HUES48 (cell line): Measurements from ENCODE around the gene MTMR4.
"Not testable (repeated sequence)": the region's sequence is repeated elsewhere in the genome, so short reads cannot be mapped to it uniquely, and the experiment has no call there.

Experiments used
- H3K27ac ChIP-seq: one replicate; pipeline ENCODE4 v1.7.0; 2013; ENCODE audit warnings: low read depth, low read length, inconsistent platforms
- H3K27me3 ChIP-seq: 2 replicates; pipeline ENCODE4 v1.6.1; 2013; ENCODE audit warnings: mild to moderate bottlenecking, low read length; ENCODE audit not compliant: control insufficient read depth, insufficient read depth
- H3K36me3 ChIP-seq: 2 replicates; pipeline ENCODE4 v1.6.1; 2013; ENCODE audit warnings: low read length; ENCODE audit not compliant: control insufficient read depth, insufficient read depth
- H3K4me1 ChIP-seq: 2 replicates; pipeline ENCODE4 v1.6.1; 2013; ENCODE audit warnings: mild to moderate bottlenecking, low read length; ENCODE audit not compliant: control insufficient read depth, insufficient read depth
- H3K4me3 ChIP-seq: 2 replicates; pipeline ENCODE4 v1.5.1; 2013; ENCODE audit warnings: mild to moderate bottlenecking, low read depth, low read length
- H3K9ac ChIP-seq: 2 replicates; pipeline ENCODE4 v1.6.1; 2013; ENCODE audit warnings: mild to moderate bottlenecking, low read depth, low read length, moderate library complexity
- H3K9me3 ChIP-seq: 2 replicates; pipeline ENCODE4 v1.6.1; 2013; ENCODE audit warnings: low read length; ENCODE audit not compliant: control insufficient read depth, insufficient read depth

The MTMR4 gene

DNA sequence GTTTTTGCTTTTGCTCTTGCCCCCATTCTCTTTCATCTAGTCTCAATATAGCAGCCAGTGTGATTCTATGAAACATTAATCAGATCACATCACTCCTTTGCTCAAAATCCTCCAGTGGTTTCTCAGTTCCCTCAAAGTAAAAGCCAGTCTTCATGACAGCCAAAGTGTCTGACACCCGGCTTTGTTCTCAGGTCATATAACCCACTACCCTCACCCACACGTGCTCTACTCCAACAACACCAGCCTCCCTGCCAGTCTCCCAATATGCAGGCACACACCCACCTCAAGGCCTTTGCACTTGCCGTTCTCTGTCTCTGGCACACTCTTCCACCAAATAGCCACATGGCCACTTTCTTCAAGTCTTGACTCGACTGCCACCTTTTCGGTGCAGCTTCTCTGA, 4.4 kb downstream of the MTMR4 start:
- H3K27ac ChIP-seq: no peak overlapping the region
- H3K4me1 ChIP-seq: peaks cover 7% of the 10 kb centered on the region; the same call in 1 of the 2 replicates
- H3K9ac ChIP-seq: no peak overlapping the region
- H3K4me3 ChIP-seq: no peak overlapping the region
- no peaks in the 10 kb centered on the region for H3K9me3 ChIP-seq
- peaks cover 76% of the 10 kb centered on the region for H3K36me3 ChIP-seq
- H3K27me3 ChIP-seq: no peaks in the 10 kb centered on the region

DNA sequence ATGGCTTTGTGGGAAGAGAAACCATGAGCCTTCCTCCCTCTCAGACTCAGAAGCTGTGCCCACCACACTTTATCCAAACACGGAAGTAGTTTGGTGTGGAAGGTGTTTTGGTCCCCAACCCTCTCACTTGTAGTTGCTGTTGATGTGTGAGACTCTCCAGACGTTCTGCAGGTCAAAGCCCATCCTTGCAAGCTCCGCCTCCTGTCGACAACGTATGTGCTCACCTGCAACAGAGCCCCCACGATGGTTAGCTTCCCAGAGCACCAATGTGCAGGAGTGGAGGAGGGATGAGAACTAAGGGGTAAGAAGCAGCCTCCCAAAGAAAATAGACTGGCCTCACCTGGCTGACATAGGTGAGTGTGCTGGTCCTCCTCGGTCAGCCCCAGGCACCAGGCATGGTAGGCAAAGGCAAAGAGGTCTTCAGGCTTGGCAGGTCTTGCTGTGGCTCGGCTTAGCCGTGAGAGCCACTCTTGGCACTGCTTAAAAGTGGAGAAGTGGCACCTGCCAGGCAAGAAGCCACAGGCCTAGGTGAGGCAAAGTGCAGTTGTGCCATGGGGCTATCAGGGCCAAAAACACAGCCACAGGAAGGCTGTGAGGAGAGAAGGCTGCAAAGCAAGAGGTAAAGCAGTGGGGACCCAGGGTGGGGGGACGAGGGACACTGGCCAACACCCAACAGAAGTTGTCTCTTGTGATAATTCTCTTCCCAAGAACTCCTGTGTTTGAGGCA, 5.9 kb downstream of the MTMR4 start:
- Histone ChIP-seq H3K4me3 (no peak overlapping the region), H3K27ac (no peak overlapping the region), H3K9me3 (no peaks in the 10 kb centered on the region), H3K36me3 (peaks cover 91% of the 10 kb centered on the region), H3K4me1 (0 out of 2 replicates have a peak, but pooled peaks cover 3% of the 10 kb centered on the region), H3K27me3 (no peaks in the 10 kb centered on the region), H3K9ac (no peak overlapping the region)

DNA sequence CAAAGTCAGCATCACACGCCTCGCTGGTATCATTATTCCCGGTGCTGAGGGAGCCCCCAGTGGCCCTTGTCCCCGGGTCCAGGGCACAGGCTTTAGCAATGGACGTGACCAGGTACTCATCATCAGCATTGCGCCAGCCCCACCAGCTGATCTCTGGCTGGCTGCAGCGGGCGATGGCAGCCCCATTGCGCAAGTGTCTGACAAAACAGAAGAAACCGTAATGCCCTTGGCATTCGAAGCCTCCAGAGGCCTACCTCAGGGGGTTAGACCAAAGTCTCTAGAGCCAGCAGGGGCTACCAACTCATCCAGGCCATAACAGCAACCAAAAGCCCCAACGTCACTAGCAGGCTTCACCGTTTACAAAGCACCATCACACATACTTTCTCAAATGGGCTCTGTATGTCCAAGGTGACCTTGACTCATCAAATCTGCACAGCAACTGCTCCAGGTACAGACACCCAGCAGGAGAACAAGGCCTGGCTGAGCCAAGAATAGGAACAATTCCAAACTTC, 7.3 kb downstream of the MTMR4 start:
- no peaks in the 10 kb centered on the region for H3K9me3 ChIP-seq
- H3K36me3 ChIP-seq: peaks cover 97% of the 10 kb centered on the region
- H3K27me3 ChIP-seq: no peaks in the 10 kb centered on the region
- H3K4me3 ChIP-seq: no peak overlapping the region
- H3K27ac ChIP-seq: no peak overlapping the region
- H3K4me1 ChIP-seq: no peaks in the 10 kb centered on the region
- no peak overlapping the region for H3K9ac ChIP-seq

DNA sequence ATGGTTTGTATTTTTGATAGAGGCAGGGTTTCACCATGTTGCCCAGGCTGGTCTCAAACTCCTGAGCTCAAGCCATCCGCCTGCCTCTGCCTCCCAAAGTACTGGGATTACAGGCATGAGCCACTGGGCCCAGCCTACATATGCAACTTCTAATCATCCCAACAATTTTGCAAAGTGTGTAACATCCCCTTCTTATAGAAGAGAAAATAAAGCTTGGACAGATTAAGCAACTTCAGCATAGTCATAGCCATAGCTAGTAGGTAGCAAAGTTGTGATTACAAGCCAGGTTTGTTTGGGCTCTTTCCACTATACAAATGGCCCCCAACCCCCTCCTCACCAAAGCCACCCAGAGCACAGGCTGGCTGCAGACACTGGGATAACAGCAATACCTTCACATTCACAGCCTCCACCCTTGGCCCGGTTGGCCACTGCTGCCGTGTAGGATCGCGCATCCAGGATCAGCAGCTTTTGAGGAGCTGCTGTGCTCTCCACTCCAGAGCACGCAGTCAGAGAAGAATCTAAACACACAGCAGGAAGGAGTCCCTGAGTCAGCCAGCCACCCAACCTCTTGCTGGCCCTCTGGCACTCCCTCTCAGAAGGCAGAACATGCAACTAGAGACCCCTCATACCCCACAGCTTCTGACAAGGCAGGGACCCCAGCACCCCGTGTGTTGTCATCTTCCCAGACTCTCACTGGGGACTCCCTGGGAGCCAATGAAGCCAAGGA, 7.9 kb downstream of the MTMR4 start:
- no peaks in the 10 kb centered on the region for H3K4me1 ChIP-seq
- no peaks in the 10 kb centered on the region for H3K27me3 ChIP-seq
- no peak overlapping the region for H3K27ac ChIP-seq
- H3K9ac ChIP-seq: no peak overlapping the region
- H3K4me3 ChIP-seq: no peak overlapping the region
- H3K36me3 ChIP-seq: peaks cover 95% of the 10 kb centered on the region
- H3K9me3 ChIP-seq: no peaks in the 10 kb centered on the region

DNA sequence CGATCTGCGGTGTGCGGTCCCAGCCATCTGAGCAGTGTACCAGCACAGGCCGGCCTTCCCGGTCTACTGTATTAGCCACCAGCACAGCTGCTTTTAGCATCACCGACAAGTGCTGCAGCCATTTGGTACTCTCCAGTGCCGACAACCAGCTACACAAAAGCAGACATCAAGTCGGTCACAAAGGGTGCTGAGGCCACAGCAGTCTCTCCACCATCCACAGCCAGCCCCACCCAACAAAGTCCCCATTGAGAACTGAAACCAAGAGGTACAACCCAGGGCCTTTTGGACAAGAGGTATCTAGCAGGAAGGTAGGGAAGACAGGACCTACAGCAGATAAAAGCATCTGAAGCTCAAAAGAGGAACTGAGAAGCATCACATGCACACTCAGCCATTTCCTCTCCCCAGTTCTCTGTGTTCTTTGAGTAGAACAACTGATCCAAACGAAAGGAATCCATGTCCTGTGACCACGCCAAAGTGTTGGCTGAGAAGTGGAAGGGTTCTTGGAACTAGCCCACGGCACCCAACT, 9.5 kb downstream of the MTMR4 start:
- Histone ChIP-seq H3K36me3 (peaks cover 92% of the 10 kb centered on the region), H3K9ac (no peak overlapping the region), H3K27me3 (no peaks in the 10 kb centered on the region), H3K4me3 (no peak overlapping the region), H3K4me1 (no peaks in the 10 kb centered on the region), H3K9me3 (no peaks in the 10 kb centered on the region), H3K27ac (no peak overlapping the region)

DNA sequence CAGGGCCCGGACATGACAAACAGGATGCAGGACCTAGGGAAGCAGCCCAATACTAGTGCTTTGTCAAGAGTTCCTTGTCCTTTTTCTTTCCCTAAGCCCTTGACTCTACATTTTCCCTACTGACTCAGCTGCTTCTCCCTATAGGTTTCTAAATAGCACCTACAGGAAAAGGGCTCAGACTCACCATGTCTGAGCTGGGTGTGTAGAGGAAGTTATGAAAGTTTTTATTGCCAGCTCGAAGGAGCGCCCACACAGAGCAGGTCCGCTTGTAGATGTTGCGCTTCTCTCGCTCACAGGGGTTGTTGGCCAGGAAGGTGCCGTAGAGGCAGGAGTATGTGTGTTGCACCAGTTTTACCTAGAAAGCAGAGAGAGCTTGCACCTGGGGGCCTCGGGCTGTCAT, 10.6 kb downstream of the MTMR4 start:
- no peaks in the 10 kb centered on the region for H3K27me3 ChIP-seq
- H3K4me3 ChIP-seq: no peak overlapping the region
- H3K36me3 ChIP-seq: peaks cover 87% of the 10 kb centered on the region
- no peak overlapping the region for H3K9ac ChIP-seq
- no peaks in the 10 kb centered on the region for H3K4me1 ChIP-seq
- no peak overlapping the region for H3K27ac ChIP-seq
- no peaks in the 10 kb centered on the region for H3K9me3 ChIP-seq

DNA sequence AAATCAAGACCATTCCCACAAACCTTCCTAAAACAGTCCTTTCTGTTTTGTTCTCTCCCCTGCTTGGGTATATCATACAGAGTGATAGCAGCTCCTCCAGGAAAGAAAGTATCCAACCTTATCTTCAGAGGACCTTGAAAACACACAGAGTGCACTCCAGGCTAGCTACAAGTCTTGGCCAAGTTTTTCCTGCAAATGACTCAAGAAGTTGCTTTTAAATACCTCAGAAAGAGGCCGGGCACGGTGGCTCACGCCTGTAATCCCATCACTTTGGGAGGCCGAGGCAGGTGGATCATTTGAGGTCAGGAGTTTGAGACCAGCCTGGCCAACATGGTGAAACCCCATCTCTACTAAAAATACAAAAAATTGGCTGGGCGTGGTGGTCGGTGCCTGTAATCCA, 11.3 kb downstream of the MTMR4 start:
- peaks cover 85% of the 10 kb centered on the region for H3K36me3 ChIP-seq
- not testable (repeated sequence) for H3K4me3 ChIP-seq, H3K9me3 ChIP-seq, H3K27me3 ChIP-seq, H3K27ac ChIP-seq, H3K9ac ChIP-seq, H3K4me1 ChIP-seq

DNA sequence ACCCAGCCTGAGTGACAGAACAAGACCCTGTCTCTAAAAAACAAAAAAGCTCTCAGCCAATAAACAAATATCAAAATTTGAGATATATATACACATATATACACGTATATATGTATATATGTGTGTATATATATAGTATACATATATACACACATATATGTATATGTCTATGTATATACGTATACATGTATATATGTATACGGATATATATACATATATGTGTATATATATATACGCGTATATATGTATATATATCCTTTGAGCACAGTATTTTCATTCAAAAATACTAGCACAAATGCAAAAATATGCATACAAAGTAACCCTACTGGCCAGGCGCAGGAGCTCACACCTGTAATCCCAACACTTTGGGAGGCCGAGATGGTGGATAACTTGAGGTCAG, 13.0 kb downstream of the MTMR4 start:
- no peaks in the 10 kb centered on the region for H3K4me1 ChIP-seq
- H3K9ac ChIP-seq: no peak overlapping the region
- no peak overlapping the region for H3K4me3 ChIP-seq
- H3K36me3 ChIP-seq: peaks cover 85% of the 10 kb centered on the region
- no peak overlapping the region for H3K27ac ChIP-seq
- H3K9me3 ChIP-seq: no peaks in the 10 kb centered on the region
- no peaks in the 10 kb centered on the region for H3K27me3 ChIP-seq

DNA sequence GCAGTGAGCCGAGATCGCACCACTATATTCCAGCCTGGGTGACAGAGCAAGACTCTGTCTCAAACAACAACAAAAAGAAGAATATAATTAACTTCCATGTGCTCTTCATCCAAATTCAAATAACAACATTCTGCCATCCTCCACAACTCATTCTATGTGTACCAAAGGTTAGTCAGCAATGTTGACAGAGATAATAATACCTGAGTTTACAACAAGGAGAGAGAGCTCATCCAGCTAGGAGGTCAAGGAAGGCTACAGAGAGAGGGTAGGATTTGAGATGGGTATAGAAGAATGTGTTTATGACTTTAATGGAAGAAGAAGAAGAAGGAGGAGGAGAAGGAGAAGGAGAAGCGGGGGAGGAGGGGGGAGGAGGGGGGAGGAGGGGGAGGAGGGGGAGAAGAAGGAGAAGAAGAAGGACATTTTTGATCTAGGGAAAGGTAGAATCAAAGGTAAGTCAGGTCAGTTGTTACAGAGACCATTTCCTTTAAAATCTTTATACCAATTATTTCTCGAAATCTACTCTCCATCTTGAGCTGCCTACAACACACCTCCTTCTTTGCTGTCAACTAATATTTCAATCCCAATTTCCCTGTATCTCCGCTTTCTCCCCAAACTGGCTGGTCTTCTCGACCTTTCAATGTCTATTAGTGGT, 16.1 kb downstream of the MTMR4 start:
- Histone ChIP-seq H3K9ac (no peak overlapping the region), H3K27me3 (no peaks in the 10 kb centered on the region), H3K36me3 (peaks cover 83% of the 10 kb centered on the region), H3K4me1 (no peaks in the 10 kb centered on the region), H3K9me3 (no peaks in the 10 kb centered on the region), H3K27ac (no peak overlapping the region), H3K4me3 (no peak overlapping the region)

DNA sequence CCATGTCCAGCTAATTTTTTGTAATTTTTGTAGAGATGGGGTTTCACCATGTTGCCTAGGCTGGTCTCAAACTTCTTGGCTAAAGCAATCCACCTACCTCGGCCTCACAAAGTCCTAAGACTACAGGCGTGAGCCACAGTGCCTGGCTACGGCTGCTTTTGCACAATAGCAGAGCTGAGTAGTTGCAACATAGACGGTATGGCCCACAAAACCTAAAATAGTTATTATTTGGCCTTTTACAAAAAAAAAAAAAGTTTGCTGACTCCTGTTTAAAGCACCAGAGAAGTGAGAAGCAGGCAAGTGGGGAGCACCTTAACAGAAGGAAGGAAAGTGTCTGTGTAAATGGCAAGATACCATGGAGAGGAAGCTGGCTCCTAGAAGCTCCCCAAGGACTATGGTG, 20.9 kb downstream of the MTMR4 start:
- Histone ChIP-seq H3K27ac (no peak overlapping the region), H3K9me3 (no peaks in the 10 kb centered on the region), H3K4me3 (no peak overlapping the region), H3K27me3 (no peaks in the 10 kb centered on the region), H3K36me3 (peaks cover 92% of the 10 kb centered on the region), H3K4me1 (no peaks in the 10 kb centered on the region), H3K9ac (no peak overlapping the region)
